Thymus (tissue), 11 donors: Measurements from ENCODE around the gene ATN1. TPM values are rescaled to one million over a fixed set of nuclear protein-coding genes. Genes with fewer than 3 reads are reported as not detected.

Experiments
- DNase-seq, 9 donors: peaks; one replicate each; pipeline ENCODE4 v3.0.0-alpha.2; 2013; ENCODE audit warnings: low spot score in 9 of 9, low read depth in 6 of 9, missing footprints in 1 of 9
- H3K27ac ChIP-seq, 2 donors: one replicate each; pipeline ENCODE4 v1.5.1; 2013; ENCODE audit warnings: control low read depth in 1 of 2, low read depth in 1 of 2, low read length in 1 of 2, mild to moderate bottlenecking in 1 of 2, moderate library complexity in 1 of 2
- H3K27me3 ChIP-seq, 2 donors: one replicate each; pipeline ENCODE4 v1.5.1; 2013; ENCODE audit warnings: low read length in 1 of 2; ENCODE audit not compliant: control insufficient read depth in 2 of 2, insufficient read depth in 1 of 2
- H3K36me3 ChIP-seq, 2 donors: one replicate each; pipeline ENCODE4 v1.5.1; 2013; ENCODE audit warnings: low read length in 1 of 2, mild to moderate bottlenecking in 1 of 2, moderate library complexity in 1 of 2; ENCODE audit not compliant: control insufficient read depth in 2 of 2, insufficient read depth in 2 of 2
- H3K4me1 ChIP-seq, 2 donors: one replicate each; pipeline ENCODE4 v1.5.1; 2013; ENCODE audit warnings: low read length in 2 of 2; ENCODE audit not compliant: control insufficient read depth in 2 of 2, insufficient read depth in 2 of 2
- H3K4me3 ChIP-seq, 2 donors: one replicate each; pipeline ENCODE4 v1.5.1; 2013; ENCODE audit warnings: low read length in 2 of 2, control low read depth in 1 of 2, mild to moderate bottlenecking in 1 of 2
- H3K9me3 ChIP-seq, 2 donors: one replicate each; pipeline ENCODE4 v1.5.1; 2013; ENCODE audit warnings: low read length in 1 of 2, mild to moderate bottlenecking in 1 of 2; ENCODE audit not compliant: control insufficient read depth in 2 of 2, insufficient read depth in 1 of 2
- WGBS: extraction: QIAGEN DNeasy Blood & Tissue Kit; methylation state at CpG from one replicate; pipeline ENCODE4 v1.1.7; 2013; 5-methylcytosine and 5-hydroxymethylcytosine counted together
- polyA plus RNA-seq: library from polyadenylated mRNA; stranded (reverse); fragments of 200-250 nt; gene quantifications from one replicate; pipeline ENCODE4 v1.2.3, GENCODE V29; 2013
- total RNA-seq: library from RNA; stranded (reverse); fragments of 120-200 nt; gene quantifications from one replicate; pipeline ENCODE4 v1.2.4, GENCODE V29; 2013
- donor health status: healthy.

Gene ATN1
- total and polyA plus RNA-seq, 2 donors = 1.6 to 30.3 TPM

DNA sequence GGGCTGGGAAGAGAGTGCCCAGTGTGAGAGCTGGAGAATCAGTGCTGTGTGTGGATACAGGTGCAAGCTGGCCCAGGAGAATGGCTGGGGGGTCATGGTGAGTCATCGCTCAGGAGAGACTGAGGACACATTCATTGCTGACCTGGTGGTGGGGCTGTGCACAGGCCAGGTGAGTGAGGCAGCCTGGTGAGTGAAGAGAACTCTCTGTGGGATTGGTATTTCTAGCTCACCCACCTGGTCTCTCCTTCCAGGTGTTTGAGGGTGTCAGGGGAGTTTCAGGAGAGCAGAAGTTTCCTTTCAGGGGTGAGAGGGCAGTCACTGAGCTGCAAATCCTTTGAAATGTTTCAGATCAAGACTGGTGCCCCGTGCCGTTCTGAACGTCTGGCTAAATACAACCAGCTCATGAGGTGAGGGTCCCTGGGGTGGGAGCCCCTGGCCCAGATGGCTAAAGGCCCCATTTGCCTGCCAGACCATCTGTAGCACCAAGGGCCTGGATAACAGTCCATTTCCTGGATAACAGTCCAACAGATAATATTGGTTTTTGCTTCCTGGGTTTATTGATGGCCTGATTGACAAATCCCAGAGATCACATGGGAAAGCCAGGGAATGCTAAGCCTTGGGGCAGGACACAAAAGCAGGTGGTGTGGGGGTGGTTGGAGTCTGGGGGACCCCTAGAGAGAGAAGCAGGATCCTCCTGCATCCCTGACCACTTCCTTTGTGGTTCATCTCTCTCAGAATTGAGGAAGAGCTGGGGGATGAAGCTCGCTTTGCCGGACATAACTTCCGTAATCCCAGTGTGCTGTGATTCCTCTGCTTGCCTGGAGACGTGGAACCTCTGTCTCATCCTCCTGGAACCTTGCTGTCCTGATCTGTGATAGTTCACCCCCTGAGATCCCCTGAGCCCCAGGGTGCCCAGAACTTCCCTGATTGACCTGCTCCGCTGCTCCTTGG, 5.5 kb upstream of the ATN1 start:
- 87% methylated on average over 9 of the region's 9 CpGs for WGBS
- DNase-seq = no peak
- no peak overlapping the region for H3K4me3 ChIP-seq
- H3K4me1 ChIP-seq = peaks cover 4 to 37% of the 10 kb centered on the region in 2 donors
- peaks cover 28 to 35% of the 10 kb centered on the region in 2 donors for H3K36me3 ChIP-seq
- H3K27ac ChIP-seq = no peak overlapping the region
- H3K27me3 ChIP-seq = peaks cover 0 to 15% of the 10 kb centered on the region in 2 donors
- no peaks in the 10 kb centered on the region for H3K9me3 ChIP-seq

DNA sequence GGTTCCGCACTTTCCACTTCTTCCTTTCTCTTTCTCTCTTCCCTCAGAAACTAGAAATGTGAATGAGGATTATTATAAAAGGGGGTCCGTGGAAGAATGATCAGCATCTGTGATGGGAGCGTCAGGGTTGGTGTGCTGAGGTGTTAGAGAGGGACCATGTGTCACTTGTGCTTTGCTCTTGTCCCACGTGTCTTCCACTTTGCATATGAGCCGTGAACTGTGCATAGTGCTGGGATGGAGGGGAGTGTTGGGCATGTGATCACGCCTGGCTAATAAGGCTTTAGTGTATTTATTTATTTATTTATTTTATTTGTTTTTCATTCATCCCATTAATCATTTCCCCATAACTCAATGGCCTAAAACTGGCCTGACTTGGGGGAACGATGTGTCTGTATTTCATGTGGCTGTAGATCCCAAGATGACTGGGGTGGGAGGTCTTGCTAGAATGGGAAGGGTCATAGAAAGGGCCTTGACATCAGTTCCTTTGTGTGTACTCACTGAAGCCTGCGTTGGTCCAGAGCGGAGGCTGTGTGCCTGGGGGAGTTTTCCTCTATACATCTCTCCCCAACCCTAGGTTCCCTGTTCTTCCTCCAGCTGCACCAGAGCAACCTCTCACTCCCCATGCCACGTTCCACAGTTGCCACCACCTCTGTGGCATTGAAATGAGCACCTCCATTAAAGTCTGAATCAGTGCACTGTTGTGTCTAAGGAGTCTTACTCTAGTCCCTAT, 4.6 kb upstream of the ATN1 start:
- Histone ChIP-seq H3K27ac (no peak overlapping the region), H3K4me3 (no peak overlapping the region), H3K4me1 (peaks cover 6 to 38% of the 10 kb centered on the region in 2 donors), H3K9me3 (peaks cover 0 to 1% of the 10 kb centered on the region in 2 donors), H3K27me3 (peaks cover 0 to 19% of the 10 kb centered on the region in 2 donors), H3K36me3 (peaks cover 20 to 30% of the 10 kb centered on the region in 2 donors)
- WGBS = 94% methylated on average over 10 of the region's 10 CpGs
- no peak for DNase-seq

DNA sequence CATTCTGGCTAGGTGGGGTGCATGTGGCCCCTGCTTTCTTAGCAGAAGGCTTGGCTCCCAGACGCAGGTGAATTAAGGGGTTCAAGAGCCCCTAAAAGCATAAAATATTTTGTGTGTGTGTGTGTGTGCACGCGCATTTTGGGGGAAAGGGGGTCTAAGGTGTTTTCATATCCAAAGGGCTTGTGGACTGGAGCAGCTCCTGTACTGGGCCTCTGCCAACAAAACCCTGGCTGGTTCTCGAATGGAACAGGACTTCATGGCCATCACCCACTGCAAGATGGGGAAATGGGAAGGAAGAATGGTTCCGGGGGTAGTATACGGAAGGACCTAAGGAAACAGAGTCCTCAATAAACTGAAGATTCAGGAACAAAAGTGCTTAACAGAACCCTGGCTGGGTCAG, 3.9 kb upstream of the ATN1 start:
- 85% methylated on average over 6 of the region's 6 CpGs for WGBS
- H3K27ac ChIP-seq = no peak overlapping the region
- peaks cover 0 to 26% of the 10 kb centered on the region in 2 donors for H3K27me3 ChIP-seq
- H3K4me1 ChIP-seq = peaks cover 6 to 44% of the 10 kb centered on the region in 2 donors
- no peak for DNase-seq
- H3K36me3 ChIP-seq = peaks cover 20 to 28% of the 10 kb centered on the region in 2 donors
- H3K9me3 ChIP-seq = peaks cover 0 to 1% of the 10 kb centered on the region in 2 donors
- no peak overlapping the region for H3K4me3 ChIP-seq

DNA sequence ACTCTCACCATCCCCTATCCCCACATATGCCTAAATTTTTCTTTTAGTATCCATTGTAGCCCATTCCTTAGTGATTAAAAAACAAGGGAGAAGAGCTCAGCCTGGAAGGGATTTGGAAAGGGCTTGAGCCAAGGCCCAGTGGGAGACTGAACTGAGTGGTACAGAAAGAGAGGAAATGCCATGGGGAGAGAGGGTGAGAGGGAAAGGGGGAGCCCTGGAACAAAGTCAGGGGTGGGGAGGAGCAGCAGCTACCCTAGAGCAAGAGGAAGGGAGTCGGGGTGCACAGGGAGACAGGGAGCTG, 2.6 kb upstream of the ATN1 start:
- DNase-seq = no peak
- Histone ChIP-seq H3K9me3 (peaks cover 0 to 1% of the 10 kb centered on the region in 2 donors), H3K4me1 (peaks cover 6 to 54% of the 10 kb centered on the region in 2 donors), H3K4me3 (no peak overlapping the region), H3K27me3 (peaks cover 0 to 33% of the 10 kb centered on the region in 2 donors), H3K36me3 (peaks cover 16 to 22% of the 10 kb centered on the region in 2 donors), H3K27ac (peak overlapping the region; percentile 64 to 80)
- WGBS = 89% methylated on average over 1 of the region's 1 CpG

DNA sequence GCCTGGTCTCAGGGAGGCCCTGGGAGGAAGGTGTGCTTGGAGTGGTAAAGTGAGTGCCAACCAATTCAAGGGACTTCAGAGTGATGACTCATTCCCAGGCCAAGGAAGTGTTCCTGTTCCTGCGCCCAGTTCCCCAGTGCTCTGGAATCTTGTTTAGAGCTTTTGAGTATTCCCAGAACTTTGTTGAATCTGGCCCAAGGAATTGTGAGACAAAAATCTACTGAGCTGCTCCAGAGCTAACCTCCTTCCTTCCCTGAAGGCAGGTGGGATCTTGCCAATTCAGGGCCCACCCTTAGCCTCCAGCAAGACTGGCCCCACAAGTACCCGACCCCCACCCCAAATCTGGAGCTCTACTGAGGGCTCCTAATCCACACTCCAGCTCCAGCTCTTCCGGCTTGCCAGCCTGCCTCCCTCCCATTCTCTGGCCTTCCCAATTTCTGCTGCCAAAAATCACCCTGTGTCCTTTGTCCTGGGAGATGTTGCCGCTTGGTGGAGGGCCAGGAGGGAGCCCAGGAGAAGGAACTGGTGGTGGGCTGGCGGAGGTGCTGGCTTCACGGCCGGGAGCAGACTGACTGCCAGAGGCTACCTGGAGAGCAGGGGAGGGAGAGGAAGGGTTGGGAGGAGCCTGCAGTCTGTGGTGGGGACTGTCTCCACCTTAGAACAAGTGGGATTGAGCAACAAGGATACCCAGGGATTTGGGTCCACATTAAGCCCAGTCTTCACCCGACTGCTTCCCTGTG, 2.0 kb upstream of the ATN1 start:
- H3K27ac ChIP-seq = peak overlapping the region; percentile 64 to 80
- H3K27me3 ChIP-seq = peaks cover 0 to 33% of the 10 kb centered on the region in 2 donors
- H3K36me3 ChIP-seq = peaks cover 16 to 22% of the 10 kb centered on the region in 2 donors
- H3K4me1 ChIP-seq = peaks cover 6 to 54% of the 10 kb centered on the region in 2 donors
- WGBS = 82% methylated on average over 8 of the region's 8 CpGs
- peaks cover 0 to 1% of the 10 kb centered on the region in 2 donors for H3K9me3 ChIP-seq
- no peak for DNase-seq
- no peak overlapping the region for H3K4me3 ChIP-seq

DNA sequence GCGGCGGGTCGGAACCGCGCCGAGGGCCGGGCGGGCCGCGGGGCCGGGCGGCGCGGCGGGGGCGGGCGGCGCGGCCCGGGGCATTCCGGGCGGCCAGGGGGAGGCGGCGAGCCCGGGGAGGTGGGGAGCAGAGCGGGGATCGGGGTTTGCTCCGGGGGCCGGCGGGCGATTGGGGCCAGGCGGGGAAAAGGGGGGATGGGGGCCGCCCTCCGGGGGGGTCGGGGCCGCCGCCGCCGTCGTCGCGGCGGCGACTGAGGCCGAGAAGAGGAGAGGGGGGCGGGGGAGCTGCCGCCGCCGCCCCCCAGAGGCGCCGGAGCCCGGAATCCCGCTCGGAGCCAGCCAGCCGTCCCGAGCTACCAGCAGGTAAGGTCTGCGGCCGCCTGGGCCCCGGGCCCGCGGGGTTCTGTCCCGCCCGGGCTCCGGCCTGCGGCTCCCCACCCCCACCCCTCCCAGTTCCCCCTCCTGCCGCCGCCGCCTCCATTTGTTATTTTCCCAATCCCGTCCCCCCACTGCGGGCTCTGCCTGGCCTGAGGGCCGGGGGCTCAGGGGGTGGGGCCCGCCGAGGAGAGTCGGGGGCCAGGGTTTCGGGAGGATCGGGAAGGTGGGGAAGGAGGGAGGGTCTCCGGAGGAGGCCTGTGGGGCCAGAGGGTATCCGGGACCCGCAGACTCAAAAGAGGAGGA, 403 bp downstream of the ATN1 start:
- Histone ChIP-seq H3K27ac (peak overlapping the region; percentile 51 to 88), H3K27me3 (peaks cover 0 to 33% of the 10 kb centered on the region in 2 donors), H3K4me1 (peaks cover 18 to 68% of the 10 kb centered on the region in 2 donors), H3K4me3 (peak overlapping the region; percentile 53 to 87), H3K9me3 (peaks cover 0 to 1% of the 10 kb centered on the region in 2 donors), H3K36me3 (peaks cover 3 to 4% of the 10 kb centered on the region in 2 donors)
- no peak for DNase-seq
- WGBS = under 1% methylated on average over 78 of the region's 79 CpGs

DNA sequence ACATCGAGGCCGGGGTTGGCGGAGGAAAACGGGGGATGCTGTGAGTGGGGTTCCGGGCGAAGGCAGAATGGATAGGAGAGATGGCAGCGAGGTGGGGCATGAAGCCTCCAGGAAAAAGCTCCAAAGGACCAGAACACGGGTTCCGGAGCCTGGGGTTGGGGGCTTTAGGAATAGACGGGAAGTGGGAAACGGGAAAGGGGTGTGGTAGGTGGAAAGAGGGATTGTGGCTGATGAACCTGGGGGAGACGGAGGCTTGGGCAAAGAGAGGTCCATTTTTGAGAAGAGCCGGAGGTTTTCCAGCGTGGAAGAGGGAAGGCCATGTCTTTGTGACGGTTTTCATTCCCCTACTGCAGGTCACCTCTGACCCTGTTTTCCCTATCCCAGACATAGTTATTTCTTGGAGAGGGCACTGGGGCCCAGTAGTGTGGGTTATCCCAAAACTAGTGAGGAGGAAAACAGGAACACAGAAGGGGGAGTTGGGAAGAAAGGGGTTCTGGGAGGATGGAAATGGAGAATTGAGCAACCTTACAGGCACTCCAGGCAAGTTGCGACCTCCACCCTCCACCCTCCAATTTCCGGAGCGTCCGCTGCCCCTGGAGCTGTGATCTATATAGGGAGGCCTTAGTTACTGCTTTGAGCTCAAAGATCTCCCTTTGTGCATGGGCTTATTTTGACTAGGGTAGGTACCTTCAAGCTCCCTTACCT, 1.1 kb downstream of the ATN1 start:
- peaks cover 0 to 1% of the 10 kb centered on the region in 2 donors for H3K9me3 ChIP-seq
- no peak for DNase-seq

More for the DNA sequence above, 1.1 kb downstream of the ATN1 start:
- H3K4me1 ChIP-seq = peaks cover 18 to 73% of the 10 kb centered on the region in 2 donors
- 39% methylated on average over 19 of the region's 19 CpGs for WGBS
- H3K4me3 ChIP-seq = peak overlapping the region; percentile 53 to 87
- H3K27me3 ChIP-seq = peaks cover 0 to 33% of the 10 kb centered on the region in 2 donors
- peak overlapping the region; percentile 51 to 82 for H3K27ac ChIP-seq
- peaks cover 0 to 5% of the 10 kb centered on the region in 2 donors for H3K36me3 ChIP-seq
